ENCODE data around the gene METTL24.
"Not testable (repeated sequence)": the region's sequence is repeated elsewhere in the genome, so short reads cannot be mapped to it uniquely, and the experiment has no call there.

METTL24 gene

GRCh38 chr6:110332281-110332680 lies 25.9 kb downstream of the METTL24 start:
- DNase-seq: no peak

GRCh38 chr6:110331816-110332215 lies 26.3 kb downstream of the METTL24 start:
- no peak for DNase-seq

DNA sequence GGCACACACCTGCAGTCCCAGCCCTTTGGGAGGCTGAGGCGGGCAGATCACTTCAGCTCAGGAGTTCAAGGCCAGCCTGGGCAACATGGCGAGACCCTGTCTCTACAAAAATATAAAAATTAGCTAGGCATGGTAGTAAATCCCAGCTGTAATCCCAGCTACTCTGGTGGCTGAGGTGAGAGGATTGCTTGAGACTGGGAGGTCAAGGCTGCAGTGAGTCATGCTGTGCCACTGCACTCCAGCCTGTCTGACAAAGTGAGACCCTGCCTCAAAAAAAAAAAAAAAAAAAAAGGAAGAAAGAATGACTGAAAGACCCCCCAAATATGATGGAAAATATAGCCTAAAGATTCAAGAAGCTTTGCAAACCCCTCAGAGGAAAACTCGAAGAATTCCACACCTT lies 26.8 kb downstream of the METTL24 start:
- DNase-seq: no peak

- DNase-seq: no peak
Observed at GRCh38 chr6:110329714-110330436, 28.3 kb downstream of the METTL24 start.

DNA sequence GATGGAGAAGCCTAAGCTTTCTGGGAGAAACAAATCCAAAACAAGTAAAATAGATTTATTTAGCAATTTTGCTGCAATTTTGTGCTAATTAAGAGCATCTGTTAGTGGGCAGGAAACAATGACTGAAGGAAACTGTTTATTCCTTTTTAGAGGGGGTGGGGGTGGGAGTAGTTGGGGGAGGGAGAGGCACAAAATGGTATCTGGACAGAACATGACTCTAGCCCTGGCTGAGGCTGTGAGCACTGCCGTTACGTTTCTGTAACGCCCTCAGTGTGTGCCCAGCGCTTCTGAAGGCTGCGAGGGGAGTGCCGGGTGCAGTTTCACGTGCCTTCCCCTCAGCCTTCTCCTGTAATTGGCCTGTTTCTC lies 28.8 kb downstream of the METTL24 start:
- no peak for DNase-seq

GRCh38 chr6:110328259-110328658 lies 29.9 kb downstream of the METTL24 start:
- no peak for DNase-seq

DNA sequence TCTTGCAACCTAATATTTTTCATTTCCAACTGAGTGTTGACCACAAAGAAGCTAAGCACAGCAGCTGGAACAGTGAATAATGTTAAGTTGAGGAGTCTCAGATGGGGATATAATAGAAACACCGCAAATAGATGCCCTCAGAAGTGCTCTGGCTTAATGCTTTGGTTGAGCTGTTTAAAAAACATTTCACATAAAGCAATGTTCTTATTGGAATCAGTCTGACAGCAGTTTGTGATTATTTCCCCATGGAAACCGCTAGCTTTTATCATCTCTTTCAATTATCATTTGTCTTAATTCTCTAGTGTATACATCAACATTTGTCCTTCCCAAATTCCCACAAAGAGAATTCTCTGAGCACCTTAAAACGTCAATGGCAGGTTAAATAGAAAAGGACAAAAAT lies 30.8 kb downstream of the METTL24 start:
- DNase-seq: no peak

GRCh38 chr6:110326609-110327008 lies 31.5 kb downstream of the METTL24 start:
- no peak for DNase-seq

- no peak for DNase-seq
Observed at GRCh38 chr6:110326057-110326456, 32.1 kb downstream of the METTL24 start.

GRCh38 chr6:110325197-110325596 lies 33.0 kb downstream of the METTL24 start:
- no peak for DNase-seq

- no peak for DNase-seq
Observed at GRCh38 chr6:110324548-110324947, 33.6 kb downstream of the METTL24 start.

- no peak for DNase-seq
Observed at GRCh38 chr6:110323258-110323657, 34.9 kb downstream of the METTL24 start.

DNA sequence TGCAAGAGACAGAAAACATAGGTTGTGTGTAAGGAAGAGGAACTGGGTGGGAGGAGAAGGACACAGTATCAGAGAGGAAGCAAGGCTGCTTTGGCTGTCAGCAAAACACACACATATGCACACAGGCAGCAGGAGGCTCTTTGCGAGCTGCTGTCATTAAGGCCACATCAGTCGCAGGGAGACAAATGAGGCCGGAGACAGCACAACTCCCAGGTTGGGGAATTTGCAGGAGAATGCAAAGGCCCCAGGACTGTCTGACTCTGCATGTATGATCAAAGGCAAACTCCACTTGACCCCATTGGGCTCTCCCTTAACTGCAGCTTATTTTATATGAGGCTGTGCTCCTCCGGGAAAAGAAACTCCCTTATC lies 35.3 kb downstream of the METTL24 start:
- no peak for DNase-seq

DNA sequence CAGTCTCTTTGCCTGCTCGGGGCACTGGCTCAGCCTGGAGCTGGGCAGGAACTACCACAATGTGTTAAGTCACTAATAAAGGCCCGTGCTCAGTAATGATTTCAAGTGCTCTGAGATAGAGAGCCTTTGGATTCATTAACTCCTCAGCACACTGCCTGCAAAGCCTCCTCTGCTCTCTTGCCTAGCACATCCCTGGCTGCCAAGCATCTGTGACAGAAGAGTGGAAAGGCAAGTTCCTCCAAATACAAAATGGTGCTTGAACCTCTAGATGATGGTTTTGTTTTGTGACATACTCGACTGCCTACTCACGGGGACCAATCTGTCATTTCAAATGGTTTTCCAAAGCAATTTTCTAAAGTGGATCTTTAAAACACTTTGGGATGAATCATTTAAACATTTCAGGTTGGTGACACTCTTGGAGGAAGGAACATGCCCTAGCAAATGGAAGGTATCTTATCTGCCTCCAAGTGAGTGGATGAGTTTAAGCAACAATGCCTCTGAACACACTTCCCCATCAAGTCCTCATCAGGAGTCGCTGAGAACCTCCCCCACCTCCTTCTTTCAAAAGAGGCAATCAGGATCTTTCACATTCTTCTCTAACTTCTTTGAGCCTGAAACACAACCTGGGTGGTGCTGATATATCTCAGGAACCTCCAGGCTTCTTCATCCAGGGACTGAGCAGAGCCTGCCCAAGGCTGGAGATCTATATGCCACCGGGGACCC lies 35.8 kb downstream of the METTL24 start:
- no peak for DNase-seq

DNA sequence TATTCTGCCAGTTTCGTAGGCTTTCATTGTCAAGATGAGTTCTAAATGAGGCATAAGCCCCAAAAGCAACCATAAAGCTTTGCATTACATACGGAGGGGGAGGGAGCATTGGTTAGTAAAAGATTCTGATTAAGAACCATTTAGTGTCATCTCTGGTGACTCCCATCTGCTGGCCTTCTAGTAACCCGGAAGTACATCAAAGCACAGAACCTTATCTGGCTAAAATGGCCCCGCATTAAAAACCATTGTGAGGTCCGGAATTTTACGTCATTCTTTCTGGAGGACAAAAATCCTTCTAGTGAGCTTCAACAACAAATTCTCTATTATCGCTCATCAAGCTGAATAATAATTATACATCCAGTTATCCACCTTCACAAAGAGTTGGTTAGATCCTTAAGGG lies 37.8 kb downstream of the METTL24 start:
- DNase-seq: no peak

GRCh38 chr6:110319843-110320242 lies 38.3 kb downstream of the METTL24 start:
- DNase-seq: no peak

- DNase-seq: no peak
Observed at GRCh38 chr6:110319381-110319780, 38.8 kb downstream of the METTL24 start.

- DNase-seq: no peak
Observed at GRCh38 chr6:110318971-110319370, 39.2 kb downstream of the METTL24 start.

- no peak for DNase-seq
Observed at GRCh38 chr6:110317646-110318045, 40.5 kb downstream of the METTL24 start.

DNA sequence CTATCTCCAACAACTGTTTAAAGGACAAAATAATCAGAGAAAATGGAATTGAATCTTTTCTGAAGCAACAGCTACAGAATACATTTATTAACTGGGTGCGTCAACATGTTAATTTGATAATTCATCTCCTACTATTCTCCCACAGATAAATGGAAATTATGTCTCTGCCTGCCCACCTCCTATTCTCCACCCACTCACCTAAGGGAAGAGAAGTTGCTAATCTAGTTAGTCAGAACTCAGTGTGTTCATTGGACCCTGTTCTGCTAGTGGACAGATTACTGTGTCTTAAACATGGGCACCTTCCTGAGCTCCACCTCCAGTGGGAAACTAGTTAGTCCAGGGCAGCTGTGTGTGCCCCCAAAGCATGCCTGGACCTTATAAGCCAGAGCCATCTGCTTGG lies 41.0 kb downstream of the METTL24 start:
- DNase-seq: no peak

GRCh38 chr6:110315869-110316398 lies 42.2 kb downstream of the METTL24 start:
- no peak for DNase-seq

DNA sequence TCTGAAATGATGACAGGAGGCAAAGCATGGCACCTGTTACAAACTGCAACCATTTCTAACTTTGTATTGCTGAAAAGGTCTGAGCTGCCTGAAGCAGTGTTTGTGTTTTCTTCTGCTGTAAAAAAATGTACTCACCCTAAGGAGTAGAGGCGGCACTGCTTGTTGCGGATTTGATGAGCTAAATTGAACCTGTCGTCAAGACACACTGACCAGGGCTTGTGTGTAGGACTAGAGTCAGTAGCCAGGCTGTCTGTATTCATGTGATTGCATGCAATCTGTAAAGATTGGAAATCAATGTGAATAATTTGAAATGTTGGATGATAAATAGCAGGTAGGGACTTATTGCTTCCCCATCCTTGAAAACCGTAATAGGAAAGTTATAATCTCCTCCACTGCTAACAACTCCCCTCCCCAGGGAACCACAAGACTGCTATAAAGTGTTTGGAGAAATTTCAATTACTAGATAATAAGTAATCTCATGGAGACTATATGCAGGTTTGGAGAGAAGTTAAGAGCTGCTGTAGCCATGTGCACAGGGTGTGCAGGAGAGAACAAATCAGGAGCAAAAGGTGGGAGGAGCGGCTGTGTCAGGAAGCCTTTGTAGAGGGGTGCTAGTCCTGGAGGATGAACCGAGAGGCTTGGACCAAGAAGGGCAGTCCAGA lies 42.8 kb downstream of the METTL24 start:
- DNase-seq: no peak

DNA sequence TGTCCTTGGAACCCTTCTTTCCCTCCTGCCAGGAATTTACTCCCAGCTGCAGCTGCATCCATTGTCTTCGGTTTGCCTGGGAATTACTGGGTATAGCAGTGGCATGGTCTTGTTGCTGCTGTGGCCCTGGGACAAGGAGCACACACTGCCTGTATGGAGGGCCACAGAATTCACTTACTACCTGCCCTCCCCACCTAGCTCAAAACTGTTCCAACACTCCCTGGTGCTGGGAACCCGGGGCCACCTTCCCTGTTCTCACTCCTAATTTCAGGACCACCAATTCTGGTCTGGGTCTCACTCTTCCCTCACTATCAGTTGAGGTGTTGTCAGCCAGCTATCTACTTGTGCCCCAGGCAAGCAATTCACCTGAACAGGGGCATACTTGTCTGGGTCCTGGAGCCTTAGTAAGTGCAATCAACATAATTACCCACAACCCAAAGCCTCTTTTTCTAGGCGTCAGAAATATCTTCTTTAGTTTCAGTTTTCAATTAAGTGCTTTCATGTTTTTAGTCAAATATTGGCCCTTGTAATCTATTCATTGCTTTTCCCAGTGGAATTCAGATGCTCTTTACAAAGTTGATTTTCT lies 47.2 kb downstream of the METTL24 start:
- no peak for DNase-seq

DNA sequence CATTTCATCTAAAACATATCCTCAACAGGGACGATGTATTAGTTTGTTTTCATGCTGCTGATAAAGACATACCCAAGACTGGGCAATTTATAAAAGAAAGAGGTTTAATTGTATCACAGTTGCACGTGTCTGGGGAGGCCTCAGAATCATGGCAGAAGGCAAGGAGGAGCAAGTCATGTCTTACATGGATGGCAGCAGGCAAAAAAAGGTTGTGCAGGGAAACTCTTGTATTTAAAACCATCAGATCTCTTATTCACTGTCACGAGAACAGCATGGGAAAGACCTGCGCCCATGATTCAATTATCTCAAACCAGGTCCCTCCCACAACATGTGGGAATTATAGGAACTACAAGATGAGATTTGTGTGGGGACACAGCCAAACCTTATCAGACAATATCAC lies 48.7 kb downstream of the METTL24 start:
- not testable (repeated sequence) for DNase-seq
